Aortic smooth muscle cell (primary cell): ENCODE results near the gene HRCT1. TPM values are rescaled to one million over a fixed set of nuclear protein-coding genes. Genes with fewer than 3 reads are reported as not detected.

Source experiments
- total RNA-seq: library from RNA; depleted of rRNA; stranded (reverse); fragments of >200 nt; gene quantifications from 2 replicates; pipeline ENCODE4 v1.2.3, GENCODE V29; 2014

The HRCT1 gene
- 1.3 and 2.2 TPM in 2 replicates for total RNA-seq

GRCh38 chr9:35905912-35906679 lies at the start of gene HRCT1:
Gene HRCT1 (plus strand): TSS chr9:35906202. CDS start chr9:35906288, 86 bp downstream.

GRCh38 chr9:35870351-35870923 lies 35.6 kb upstream of the HRCT1 start, which contains the start of gene OR13J1:
Gene OR13J1 (minus strand): TSS chr9:35870401. CDS start chr9:35870401, 0 bp downstream.

DNA sequence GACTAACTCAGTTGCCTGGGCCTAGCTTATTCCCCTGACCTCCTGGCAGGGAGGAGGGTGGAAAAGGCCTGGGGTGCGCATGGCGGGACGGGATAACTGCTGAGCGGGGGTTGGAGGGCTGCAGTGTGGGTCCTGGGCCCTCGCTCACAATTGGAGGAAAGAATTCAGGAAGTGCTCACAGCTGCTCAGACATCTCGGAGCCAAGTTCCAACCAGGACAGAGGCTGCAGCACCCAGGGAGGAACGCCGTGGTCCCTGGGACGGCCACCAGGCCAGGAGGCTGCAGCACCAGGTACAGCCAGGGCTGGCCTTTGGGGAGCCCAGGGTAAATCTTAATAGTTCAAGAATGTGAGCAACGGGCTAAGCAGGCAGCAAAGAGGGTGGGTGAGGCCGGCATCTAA lies 3.3 kb downstream of the HRCT1 start, which contains the start of gene SPAAR:
SPAAR (plus strand) TSS at position 217 of the 400 bp plus-strand sequence. CDS start 974 bp downstream, outside the sequence.

Other genes with a start within 250 kb of the HRCT1 start
- gene RMRP, start 248.2 kb upstream of the HRCT1 start, total RNA-seq, result 33,640 and 43,179 TPM in 2 replicates
- 16.1 and 19.0 TPM in 2 replicates for gene CCDC107, start 247.9 kb upstream of the HRCT1 start, total RNA-seq
- 0.44 and 0.53 TPM in 2 replicates for gene ARHGEF39, start 241.0 kb upstream of the HRCT1 start, total RNA-seq
- gene CA9, start 232.3 kb upstream of the HRCT1 start, total RNA-seq, result not detected in 2 replicates
- 805 and 904 TPM in 2 replicates for gene TPM2, start 216.3 kb upstream of the HRCT1 start, total RNA-seq
- 322 and 363 TPM in 2 replicates for gene TLN1, start 174.0 kb upstream of the HRCT1 start, total RNA-seq
- gene CREB3, start 173.5 kb upstream of the HRCT1 start, total RNA-seq, result 79.8 and 82.0 TPM in 2 replicates
- 21.4 and 29.0 TPM in 2 replicates for gene GBA2, start 157.0 kb upstream of the HRCT1 start, total RNA-seq
- gene RGP1, start 156.9 kb upstream of the HRCT1 start, total RNA-seq, result 13.6 and 17.5 TPM in 2 replicates
- gene MSMP, start 151.9 kb upstream of the HRCT1 start, total RNA-seq, result 0.31 and 1.6 TPM in 2 replicates
- gene NPR2, start 114.6 kb upstream of the HRCT1 start, total RNA-seq, result 21.5 and 34.6 TPM in 2 replicates
- gene SPAG8, start 93.9 kb upstream of the HRCT1 start, total RNA-seq, result 1.7 TPM in 2 replicates
- gene HINT2, start 91.2 kb upstream of the HRCT1 start, total RNA-seq, result 38.2 and 39.0 TPM in 2 replicates
- gene FAM221B, start 77.5 kb upstream of the HRCT1 start, total RNA-seq, result not detected in 2 replicates
- gene TMEM8B, start 77.0 kb upstream of the HRCT1 start, total RNA-seq, result 2.0 and 3.0 TPM in 2 replicates
- not detected in 2 replicates for gene OR13J1, start 35.8 kb upstream of the HRCT1 start, total RNA-seq
- 0.12 and 0.26 TPM in 2 replicates for gene SPAAR, start 3.3 kb downstream of the HRCT1 start, total RNA-seq
- gene OR2S2, start 52.0 kb downstream of the HRCT1 start, total RNA-seq, result not detected in 2 replicates
- gene RECK, start 130.7 kb downstream of the HRCT1 start, total RNA-seq, result 25.1 and 26.9 TPM in 2 replicates
- 17.2 and 17.7 TPM in 2 replicates for gene GLIPR2, start 230.5 kb downstream of the HRCT1 start, total RNA-seq